ENCODE measurements around the gene FBLN2.

Gene FBLN2

GRCh38 chr3:13582366-13583250, 33.7 kb downstream of the FBLN2 start:
- no peak for DNase-seq (ENCODE audit: low read depth in 2 of 2)

DNA sequence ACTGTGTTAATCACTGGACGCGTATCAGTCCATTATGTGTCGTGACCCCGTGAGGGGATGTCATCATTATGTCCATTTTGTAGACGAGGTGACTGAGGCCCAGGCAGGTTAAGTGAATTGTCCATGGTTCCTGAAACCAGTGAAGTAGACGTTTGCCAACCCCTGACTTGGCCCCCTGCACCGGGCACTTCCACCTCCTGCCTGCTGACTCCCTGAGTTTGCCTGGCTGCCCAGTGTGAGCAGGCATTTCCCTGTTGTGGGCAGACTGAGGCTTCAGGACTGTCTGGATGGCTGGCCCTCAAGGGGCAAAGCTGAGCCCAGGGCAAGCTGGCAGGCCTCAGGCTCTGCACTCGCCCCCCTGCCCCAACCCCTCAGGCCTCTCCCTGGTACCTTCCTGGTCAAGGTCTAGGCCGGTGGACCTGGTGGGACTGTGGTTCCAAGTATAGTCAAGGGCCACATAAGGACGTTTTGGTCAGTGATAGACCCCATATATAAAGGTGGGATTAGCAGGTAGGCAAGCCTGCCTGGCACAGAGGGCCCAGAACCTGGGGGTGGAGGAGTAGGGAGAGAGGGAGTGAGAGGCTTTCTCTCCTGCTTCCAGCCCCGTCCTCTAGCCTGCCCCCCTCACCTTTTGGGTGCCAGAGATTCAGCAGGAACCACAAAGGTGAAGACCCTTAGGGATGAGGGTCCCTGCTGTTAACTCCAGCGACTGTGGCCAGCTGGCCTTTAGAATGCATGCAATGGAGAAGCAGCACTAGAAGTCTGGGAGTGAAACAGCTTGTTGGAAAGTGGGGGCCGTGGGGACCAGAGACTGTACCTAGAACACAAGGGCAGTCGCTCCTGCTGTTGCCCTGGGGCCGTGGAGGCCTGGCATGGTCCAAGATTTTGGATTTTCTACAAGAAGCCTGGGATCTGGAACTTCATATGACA, 34.6 kb downstream of the FBLN2 start:
- no peak for DNase-seq (ENCODE audit: low read depth in 2 of 2)

DNA sequence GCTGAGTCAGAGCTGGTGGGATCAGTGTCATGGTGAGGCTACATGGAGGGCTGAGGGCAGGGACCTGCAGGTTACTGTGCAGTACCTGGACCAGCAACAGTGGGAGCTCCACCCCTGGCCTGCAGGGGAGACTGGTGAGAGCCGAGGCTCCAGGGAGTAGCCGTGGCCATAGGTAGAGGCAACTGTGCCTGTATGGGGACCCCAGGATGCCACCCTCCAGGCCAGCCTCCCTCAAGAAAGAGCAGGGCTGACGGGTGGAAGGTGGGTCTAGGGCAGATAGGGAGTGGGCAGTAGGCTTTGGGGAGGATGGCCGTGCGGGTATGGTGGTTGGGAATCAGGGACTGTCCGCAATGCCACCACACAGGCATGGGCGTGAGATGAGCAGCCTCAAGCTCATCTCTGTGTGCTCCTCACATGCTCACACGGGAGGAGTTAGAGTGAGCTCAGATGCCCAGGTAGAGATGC, 35.5 kb downstream of the FBLN2 start:
- no peak for DNase-seq (ENCODE audit: low read depth in 2 of 2)

GRCh38 chr3:13584901-13585300, 36.0 kb downstream of the FBLN2 start:
- no peak for DNase-seq (ENCODE audit: low read depth in 2 of 2)

DNA sequence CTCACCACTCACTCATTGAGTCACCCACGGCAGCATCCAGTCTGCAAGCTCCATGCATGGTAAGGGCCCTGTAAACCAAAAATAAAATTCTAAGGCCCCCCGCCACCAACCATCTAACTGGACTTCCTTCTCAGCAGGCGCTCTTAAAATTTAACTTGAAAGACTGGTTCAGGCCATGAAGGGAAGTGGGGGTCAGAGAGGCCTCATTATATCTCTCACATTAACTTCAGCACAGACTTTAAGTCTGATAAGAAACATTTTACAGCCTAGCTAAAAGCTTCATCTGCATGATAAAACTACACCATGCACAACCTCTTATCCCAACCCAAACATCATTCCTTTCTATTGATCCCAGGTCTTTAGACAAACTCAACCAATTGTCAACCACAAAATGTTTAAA, 38.5 kb downstream of the FBLN2 start:
- DNase-seq (ENCODE audit: low read depth in 2 of 2): no peak

- DNase-seq (ENCODE audit: low read depth in 2 of 2): no peak
Observed at GRCh38 chr3:13588221-13588701, 39.3 kb downstream of the FBLN2 start.

DNA sequence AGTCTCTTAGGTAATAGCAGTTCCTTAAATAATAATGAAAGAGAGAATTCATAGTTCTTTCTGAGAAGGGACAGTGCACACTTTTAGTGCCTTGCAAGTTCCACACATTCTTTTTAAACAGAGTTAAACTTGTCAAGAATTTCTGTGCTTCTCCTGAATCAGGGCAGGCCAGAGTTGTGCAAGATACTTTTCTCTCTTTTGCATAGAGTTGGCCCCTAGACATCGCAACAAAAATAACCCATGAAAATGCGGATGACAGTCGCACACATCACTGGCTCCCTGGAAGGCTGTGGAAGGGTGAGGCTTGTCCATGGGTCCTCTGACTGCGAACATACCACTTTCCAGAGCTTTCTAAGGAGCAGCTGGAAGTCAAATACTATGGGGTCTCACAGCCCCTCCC, 40.1 kb downstream of the FBLN2 start:
- no peak for DNase-seq (ENCODE audit: low read depth in 2 of 2)

DNA sequence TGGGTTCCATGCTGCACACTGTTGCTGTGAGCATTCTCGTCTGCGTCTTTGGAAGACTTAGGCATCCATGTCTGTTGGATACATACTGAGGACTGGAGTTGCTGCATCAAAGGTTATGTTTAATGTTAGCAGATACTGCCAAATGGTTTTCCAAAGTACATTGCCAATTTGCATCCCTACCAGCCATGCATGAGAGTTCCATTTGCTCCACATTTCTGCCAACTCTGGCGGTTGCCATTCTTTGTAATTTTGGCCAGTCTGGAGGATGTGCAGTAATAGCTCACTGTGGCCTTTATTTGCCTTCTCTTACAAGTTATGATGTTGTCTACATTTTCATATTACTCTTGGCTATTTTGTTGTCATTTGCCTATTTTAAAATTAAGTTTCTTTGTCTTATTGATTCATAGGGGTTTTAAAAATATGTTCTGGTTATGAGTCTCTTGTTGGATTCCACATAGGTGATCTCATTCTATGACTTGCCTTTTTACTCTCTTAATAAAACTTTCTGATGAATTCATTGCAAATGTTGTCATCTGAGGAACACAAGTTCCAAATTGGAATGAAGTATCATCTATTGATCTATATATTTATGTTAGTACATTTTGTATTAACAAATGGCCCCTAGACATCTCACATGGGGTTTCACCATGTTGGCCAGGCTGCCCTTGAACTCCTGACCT, 42.1 kb downstream of the FBLN2 start:
- DNase-seq (ENCODE audit: low read depth in 2 of 2): no peak

DNA sequence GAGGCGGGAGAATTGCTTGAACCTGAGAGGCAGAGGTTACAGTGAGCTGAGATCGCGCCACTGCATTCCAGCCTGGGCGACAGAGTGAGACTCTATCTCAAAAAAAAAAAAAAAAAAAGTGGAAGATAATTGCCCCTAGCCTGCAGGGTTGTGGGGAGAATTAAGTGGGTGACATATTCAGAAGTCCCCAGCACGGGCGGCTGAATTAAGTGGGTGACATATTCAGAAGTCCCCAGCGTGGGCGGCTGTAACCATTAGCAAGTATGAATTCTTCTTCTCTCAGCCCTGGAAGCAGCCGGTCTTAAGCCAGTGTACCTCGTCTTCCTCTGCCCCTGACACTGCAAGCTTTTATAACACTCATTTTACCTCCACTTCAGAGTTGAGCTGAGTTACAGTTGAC, 44.7 kb downstream of the FBLN2 start:
- DNase-seq (ENCODE audit: low read depth in 2 of 2): no peak

- no peak for DNase-seq (ENCODE audit: low read depth in 2 of 2)
Observed at GRCh38 chr3:13594146-13594545, 45.2 kb downstream of the FBLN2 start.

- DNase-seq (ENCODE audit: low read depth in 2 of 2): no peak
Observed at GRCh38 chr3:13594991-13595421, 46.1 kb downstream of the FBLN2 start.

DNA sequence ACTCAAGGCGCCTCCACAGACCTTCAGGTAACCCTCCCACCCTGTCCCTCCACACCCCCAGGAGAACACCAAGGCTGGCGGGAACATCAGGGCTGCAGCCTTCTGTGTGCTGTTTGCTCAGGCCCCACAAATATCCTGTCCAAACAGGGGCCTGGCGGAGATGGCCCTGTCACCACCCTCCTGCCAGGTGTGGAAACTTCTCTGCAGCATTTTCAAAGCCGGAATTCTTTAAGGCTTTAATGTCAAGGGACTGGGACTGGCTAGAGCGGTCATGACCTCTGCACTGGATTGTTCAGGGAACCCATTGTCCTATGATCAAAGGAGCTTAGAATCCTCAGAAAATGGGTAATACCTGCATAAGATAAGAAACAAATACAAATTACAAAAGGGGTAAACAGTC, 46.6 kb downstream of the FBLN2 start:
- no peak for DNase-seq (ENCODE audit: low read depth in 2 of 2)

DNA sequence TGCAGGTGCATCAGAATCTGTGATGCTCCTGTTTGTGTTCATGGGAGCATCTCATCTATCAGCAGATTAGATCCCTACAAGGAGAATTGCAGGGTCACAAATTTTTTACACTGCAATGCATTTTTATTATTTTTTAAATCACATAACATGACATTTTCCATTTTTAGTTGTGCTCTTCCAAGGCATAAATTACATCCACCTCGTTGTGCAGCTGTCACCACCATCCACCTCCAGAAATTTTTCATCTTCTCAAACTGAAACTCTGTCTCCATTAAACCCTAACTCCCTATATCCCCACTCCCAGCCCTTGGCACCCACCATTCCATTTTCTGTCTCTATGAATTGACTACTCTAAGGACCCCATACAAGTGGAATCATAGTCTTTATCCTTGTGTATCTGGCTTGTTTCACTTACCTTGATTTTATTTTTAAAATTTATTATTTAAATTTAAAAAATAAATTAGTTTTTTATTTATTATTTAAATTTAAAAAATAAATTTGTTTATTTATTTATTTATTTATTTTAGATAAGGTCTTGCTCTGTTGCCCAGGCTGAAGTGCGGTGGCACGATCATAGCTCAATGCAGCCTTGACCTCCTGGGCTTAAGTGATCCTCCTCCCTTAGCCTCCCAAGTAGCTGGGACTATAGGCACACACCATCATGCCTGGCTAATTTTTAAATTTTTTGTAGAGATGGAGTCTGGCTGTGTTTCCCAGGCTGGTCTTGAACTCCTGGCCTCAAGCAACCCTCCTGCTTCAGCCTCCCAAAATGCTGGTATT, 47.7 kb downstream of the FBLN2 start:
- no peak for DNase-seq (ENCODE audit: low read depth in 2 of 2)

DNA sequence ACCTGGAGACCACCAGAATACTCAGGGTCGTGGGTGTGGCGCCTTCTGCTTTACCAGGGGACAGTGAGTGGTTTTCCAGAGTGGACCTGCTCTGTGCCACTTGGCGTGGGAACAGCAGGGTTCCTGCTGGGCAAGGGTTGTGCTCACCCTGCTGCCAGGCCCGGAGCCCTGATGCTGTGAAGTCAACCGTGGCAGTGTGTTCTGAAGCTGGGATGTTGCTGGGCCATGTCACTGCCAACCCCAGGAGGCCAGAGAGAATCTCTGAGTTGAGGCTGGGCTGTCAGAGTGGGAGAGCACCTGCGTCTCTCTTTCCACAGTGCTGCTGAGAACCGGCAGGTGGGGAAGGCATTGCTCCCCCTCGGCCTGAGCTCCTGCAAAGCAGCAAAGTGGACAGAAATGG, 48.7 kb downstream of the FBLN2 start:
- DNase-seq (ENCODE audit: low read depth in 2 of 2): no peak

DNA sequence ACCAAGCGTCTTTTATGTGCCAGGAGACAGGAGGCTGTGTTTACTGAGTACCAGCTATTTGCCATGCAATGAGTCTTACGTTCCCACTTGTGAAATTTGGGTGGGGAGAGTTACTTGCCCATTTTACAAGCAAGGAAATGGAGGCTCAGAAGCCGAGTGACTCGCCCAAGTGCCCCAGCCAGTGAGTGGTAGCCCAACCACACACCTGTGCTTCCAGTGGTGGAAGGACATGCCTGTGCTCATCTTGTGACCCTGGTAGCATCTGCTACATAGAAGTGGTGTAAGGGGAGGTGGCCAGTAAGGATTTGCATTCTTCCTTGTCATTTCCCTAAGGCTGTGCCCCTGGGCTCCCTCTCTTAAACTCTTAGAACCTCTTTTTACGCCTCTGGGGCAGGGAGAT, 49.3 kb downstream of the FBLN2 start:
- DNase-seq (ENCODE audit: low read depth in 2 of 2): no peak

DNA sequence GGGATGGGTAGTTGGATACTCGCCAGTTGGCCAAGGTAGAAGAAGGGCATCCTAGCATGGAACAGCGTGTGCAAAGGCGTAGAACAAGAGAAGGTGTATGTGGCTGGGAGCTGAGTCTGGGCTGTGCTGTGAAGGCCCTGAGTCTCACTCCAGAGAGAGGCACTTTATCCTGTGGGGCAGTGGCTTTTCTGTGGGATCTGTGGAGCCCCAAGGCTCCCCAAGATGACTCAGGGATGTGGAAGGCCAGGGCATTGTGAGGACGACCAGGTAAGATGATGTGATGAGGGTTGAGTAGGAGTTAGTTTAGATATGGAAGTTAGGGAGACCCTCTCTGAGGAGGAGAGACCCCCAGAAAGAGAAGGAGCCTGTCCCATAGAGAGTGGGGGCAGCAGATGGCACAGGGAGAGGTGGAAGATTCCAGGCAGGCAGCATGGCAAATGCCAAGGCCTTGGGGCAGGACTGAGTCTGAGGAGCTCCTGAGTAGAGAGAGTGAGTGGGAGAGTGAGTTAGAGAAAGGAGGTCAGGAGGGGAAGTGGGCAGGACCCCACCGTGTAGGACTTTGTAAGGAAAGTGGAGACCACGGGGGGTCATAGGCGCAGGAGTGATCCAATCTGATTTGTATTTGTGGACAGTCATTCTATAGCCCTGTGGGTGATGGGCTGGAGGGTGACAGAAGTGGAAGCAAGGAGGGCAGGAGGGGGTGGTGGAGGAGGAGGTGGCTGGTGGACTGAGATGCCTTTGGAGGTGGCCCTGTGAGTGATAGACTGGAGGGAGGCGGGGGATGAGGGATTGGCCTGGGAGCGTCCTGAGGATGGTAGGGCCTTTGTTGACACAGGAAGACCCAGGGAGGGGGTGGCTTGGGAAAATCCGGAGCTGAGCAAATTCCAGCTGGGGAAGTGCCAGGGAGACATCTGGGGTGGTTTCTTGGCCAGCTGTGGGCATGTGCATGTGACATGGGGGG, 50.3 kb downstream of the FBLN2 start:
- no peak for DNase-seq (ENCODE audit: low read depth in 2 of 2)

- DNase-seq (ENCODE audit: low read depth in 2 of 2): no peak
Observed at GRCh38 chr3:13599887-13600450, 51.0 kb downstream of the FBLN2 start.

DNA sequence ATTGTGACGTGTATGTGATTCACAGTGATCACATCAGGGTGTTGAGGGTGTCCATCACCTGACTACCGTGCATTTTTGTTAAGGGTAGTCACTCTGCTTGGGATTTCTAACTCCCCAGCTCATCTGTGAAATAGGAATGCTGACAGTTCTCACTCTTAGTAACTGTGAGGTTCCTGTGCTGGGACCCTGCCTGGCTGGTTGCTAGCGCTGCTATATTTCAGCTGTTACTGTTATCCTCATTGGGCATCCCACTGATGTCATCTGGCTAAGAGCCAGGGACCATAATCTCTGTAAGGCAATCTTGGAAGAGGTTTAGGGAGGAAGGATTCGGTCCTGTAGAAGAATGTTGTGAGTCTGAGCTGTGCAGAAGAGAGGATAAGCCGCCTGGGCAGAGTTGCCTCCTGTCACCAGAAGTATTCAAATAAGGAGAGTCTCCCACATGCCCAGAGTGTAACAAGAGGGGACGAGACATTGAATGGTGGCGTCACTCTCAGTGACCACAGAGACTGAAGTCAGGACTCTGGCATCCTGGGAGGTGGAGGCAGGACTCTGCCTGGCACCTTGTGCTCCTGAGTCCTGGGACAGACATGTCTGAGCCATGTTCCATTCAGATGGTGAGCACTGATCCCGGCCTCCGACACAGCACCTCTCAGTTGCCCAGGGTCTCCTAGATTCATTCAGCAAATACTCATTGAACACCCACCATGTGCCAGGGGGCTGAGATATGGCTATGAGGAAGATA, 52.2 kb downstream of the FBLN2 start:
- no peak for DNase-seq (ENCODE audit: low read depth in 2 of 2)

GRCh38 chr3:13601692-13602080, 52.8 kb downstream of the FBLN2 start:
- no peak for DNase-seq (ENCODE audit: low read depth in 2 of 2)

Data from stimulated activated CD8-positive, alpha-beta memory T cell treated with anti-CD3 and anti-CD28 coated beads, Interleukin-2, amount 100 ng/mL, for 1 hour (primary cell).